GM21576 (cell line): ENCODE measurements around the gene GATA3.

ENCODE experiments used
- ATAC-seq: cut with Tn5 transposase; IDR thresholded peaks from one replicate; pipeline ENCODE4 v1.9.1; 2021; ENCODE audit warnings: mild to moderate bottlenecking, moderate library complexity; ENCODE audit not compliant: unreplicated experiment

GATA3 gene

DNA sequence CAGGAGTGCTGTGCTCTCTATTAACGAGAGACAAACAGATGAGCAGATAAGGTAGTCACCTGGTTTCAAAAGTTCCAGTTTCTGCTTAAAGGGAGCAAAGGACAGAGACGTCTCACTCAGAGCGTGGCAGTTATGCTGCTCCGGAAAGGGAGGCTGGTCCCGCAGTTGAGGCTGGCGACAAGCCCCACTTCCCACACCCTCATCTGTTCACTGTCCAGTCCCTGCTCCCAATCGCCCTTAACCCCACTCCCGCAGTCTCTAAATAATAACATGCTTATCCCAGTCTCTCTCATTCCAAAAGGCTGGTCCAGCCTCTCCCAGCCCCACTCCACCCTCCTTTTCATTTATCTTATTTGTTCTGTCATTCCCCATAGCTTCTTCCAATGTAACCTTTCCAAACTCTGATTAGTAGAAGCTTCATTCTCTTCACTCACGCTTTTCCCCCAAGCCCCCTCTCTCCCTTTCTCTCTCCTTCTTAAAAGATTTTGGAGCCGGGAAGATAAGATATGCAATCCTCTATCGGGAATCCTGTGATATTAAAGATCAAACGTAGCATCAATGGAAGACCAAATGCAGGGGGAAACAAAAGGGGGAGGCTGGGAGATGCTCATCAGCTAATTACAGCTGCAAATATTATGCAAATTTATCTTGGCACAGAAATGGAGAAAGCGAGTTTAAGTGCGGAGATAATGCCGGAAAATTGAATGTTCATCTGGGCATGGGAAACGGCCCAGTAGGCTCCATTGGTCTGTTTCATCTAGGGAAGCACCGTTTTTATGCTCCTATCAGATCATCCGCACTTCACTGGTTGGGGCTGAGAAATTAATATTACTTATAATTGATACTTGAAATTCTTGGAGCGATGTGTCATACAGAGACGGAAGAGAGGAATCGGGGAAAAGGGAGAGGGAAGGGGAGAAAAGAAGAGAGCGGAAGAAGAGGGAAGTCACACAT, 16.3 kb upstream of the GATA3 start:
- no peak for ATAC-seq

DNA sequence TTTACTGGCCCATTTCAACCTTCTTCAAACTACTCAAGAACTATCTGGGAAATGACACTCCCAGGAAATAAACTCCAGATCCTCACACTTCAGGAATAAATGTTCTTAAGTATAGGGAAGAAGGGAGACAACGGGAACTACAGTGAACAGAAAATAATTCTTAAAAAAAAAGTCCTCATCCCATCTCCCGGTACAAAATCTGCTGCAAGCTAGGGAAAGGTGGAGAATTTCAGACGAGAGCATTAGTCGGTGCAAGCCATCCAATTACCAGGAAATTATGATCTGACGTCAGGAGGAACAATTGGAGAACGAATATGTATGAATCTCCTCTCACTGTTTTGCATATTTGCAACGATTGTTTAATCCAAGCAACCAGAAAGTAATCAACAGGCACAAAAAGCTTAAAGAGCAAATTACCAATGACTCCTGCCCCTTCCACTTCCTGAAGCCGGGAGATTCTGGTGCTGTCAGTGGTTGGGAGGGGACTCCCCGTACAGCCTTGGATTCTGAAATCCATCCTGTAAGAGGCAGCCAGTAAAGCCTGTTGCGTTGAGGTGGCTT, 15.1 kb upstream of the GATA3 start:
- no peak for ATAC-seq

DNA sequence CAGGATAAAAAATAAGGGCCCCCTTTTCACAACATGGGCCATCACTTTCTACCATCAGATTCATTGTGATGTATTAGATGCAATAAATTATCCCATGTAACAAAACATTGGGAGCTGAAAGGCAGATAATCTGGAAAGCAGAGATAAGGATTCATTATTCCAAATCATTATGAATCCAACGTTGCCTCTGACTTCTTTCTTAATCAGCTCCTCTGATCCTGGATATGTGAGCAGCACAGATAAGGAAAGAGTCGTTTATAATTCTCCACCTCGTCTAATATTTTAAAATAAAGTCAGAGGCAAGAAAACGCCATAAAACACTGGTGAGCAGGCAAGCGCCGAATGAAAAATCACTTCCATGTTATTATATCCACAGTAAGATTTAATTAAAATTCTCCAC, 13.8 kb upstream of the GATA3 start:
- ATAC-seq, result no peak

DNA sequence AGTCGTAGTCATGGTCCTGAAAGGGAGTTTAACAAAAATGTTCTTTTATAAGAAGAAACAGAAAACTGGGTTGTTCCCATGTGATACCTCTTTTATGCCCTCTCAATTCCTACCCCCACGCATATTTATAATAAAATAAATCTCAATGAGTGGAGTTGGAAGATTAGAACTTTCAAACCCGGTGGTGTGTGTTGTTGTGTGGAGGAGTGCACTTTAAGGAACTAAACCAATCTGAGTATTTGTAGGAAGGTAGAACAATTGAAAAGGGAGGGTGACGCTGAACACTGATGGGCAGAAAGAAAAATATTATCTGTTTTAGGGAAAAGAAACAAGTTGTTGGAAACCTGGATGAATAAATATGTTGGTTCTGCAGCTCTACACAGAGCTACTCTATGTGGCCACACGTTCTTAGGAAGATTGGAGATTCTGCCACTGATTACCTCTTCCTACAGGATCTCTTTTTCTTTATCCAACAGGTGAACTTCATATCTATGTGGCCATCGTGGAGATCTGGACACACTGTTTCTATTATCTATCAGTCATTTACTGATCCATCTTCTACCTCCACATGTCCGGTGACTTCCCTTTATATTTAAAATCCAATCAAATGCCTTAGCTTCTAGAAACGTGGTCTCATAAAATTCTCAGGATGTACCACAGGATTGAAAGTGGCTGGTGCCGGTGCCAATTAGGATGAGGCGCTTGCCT, 13.1 kb upstream of the GATA3 start:
- no peak for ATAC-seq

DNA sequence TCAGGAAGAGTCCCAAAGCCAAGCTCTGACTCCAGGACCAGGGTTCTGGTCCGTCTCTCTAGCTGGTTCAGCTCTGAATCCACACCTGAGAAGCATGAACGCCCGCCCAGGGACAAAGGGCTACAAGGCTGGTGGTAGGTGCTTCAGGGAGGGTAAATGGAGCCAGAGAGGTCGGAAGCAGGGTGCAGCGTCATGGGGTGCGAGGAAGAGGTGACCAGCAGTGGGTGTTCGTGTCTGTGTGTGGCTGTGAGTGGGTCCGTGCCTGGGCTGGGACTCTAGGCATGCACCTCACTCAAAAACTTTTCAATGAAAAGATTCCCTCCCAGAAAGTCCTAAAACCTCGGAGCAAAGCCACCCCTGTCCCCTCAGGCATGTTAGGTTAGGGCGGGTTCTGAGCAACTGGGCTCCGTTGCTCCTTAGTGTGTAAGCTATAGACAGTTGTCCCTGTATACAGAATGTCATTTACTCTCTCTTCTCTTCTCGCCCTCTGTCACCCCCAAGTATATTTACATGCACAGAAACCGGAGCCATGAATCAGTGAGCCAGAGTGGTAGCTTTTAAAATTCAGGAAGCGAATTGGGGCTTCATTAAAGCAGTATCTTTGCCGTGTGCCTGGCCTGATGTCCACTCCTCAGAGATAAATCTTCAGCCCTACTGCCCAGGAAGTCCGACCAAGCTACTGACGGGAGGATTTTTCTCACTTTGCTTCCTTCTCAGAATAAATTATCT, 12.3 kb upstream of the GATA3 start:
- ATAC-seq, result no peak

DNA sequence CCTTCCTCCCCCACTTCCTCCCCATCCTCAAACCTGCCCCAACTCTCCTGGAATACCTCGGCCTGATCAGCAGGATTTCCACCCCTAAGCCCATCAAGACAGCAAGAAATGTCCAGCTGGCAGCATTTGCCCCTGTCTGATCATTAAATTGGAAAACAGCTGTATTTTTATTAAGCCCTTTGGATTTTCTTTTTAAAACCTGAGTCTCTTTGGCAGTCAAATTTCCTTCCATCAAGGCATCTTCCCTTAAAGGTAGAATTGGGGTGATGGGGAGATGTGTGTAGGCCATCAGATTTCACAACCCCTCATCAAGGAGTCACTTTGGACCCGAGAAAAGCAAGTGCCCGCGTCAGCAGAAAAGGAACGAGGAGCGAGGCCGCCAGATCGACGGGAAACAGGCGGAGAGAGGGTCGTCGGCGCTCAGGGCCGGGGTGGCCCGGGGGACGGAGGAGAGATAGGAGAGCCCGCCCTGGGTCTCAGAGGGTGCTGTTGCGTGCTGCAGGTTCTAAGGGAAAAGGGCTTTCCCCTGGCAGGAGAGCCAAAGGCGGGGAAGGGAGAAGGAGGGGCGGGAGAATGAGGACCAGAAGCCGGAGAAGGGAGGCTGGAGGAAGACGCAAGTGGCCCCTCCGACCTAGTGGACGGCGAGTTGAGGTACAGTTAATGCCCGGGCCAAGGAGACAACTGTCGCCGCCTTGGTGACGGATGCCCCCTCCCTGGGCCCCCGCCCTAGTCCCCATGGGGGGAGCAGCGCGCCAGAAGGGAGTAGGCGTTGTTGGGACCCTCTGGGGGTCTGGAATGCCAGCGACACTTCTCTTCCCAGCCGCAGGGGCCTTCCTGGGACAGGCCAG, 11.5 kb upstream of the GATA3 start:
- ATAC-seq, result no peak

DNA sequence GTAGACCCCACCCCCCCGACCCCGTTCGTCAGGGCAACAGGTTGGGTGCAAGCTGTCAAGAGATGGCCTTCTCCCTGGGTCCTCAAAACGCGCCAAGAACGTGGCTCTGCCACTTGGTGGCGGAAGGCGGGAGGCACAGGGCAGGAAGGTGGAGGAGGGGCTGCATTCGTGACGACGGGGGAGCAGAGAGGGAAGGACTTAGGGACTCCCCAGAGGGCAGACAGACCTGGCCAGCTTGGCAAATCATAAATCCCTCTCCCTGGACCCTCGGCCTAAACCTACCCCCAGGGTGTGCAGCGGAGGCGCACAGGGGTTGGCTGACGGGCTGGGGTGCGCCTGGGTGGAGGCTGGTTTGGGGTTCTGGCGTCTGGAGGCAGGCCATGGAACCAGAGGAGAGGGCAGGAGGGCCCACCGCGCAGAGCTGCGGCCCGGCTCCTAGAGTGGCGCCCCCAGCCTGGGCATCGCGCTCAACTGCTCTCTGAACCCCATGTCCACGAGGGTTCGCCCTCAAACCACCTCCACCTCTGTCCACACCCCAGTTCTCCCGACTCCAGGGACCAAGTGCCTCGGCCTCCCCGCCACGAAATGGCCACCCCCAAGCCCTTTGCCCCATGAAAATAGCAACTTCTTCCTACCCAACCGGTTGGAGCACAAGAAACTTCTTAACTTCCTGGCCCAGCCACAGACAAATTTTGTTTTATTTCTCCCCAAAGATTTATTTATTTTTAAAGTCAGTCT, 10.8 kb upstream of the GATA3 start:
- no peak for ATAC-seq

DNA sequence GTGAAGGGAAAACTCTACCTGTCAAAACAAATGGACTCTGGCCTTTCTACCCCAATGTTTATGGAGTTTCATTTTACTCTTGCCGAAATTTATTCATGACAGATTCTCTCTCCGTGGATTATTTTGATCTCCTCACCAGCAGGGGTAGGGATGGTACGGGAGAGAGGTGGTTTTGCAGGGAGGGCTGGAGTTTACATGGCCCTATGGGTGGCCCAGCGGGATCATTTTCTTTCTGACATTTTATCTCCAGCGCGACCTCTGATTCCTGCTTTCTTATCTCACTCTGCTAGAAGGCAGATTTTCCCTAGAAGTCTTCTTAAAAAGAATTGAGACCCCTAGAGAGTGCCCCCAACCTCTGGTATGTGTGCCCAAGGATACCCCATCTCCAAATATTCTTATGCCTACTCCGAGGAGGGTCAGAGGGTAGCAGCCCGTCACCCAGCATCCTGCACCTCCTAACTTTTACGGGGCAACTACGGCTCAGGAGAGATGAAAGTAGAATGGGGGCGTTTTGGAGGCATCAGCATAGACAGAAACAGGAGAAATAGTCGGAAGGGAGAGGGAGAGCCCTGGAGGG, 10.1 kb upstream of the GATA3 start:
- ATAC-seq, result no peak

DNA sequence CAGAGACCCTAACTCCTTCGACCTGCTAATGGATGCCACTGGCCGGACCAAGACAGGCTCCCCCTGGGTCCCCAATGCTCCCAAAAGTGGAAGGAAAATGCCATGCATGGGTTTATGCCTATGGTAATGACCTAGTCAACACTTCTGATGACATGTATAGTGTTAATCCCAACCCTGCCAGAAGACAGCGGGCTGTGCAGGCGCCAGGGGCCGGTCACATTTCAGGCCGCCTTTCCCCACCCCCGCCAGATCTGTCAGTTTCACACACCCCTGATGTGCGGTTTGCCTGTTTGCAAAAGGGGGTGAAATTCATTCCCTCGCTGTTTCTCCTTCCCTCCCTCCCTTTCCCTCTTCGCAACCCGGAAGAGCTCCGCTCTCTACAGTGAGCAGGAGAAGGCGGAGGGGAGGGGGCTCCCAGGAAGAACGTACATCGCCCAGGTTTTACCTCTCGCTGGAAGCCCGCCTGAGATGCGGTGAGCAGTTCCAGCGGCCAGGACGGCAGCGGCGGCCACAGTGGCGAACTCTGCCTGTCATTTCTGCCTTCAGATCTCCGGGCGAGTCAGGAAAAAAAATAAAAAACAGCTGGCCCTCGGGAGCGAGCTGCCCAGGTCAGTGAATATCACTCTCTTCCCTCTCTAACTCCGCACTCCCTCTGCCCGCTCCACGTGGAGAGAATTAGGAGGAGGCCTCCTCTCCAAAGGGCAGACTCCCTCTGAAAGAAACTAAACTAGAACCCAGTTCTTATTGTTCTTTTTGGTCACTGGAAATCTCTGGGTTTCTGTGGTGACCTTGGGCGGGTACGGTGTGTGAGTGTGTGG, 9.4 kb upstream of the GATA3 start:
- ATAC-seq, result no peak

DNA sequence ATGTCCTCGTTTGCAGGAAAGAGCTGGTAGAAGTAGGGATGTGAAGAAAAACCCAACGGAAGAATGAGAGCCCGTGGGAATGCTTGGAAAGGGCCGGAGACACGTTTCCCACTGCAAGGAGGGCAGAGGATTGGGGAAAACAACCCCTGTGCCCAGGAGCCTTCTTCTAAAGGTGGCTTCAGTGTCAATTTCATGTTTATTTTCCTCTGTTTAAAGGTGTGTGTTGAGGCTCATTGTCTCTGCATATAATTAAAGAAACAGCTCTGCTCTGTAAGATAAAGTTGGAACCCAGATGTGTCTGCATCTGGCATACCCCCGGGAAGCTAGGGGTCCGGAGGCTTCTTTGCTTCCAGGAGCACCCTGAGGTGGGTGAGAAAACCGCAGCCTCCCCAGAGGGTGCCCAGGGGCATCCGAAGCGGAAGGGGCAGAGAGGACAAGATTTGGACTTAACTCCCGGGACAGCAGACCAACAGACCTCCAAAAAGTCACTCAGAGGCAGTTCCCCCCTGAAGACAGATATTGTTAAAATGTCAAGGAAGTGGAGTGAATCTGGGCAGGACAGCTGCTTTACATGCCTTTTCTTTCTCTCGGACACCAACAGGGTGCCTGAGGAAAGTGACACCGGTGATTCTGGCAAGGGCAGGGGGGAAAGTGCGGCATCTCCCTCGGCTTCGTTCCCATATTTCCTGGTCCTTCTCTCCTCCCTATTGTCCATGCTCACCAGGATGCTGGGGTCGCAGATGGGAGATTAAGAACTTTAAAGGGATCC, 8.6 kb upstream of the GATA3 start:
- ATAC-seq, result no peak

DNA sequence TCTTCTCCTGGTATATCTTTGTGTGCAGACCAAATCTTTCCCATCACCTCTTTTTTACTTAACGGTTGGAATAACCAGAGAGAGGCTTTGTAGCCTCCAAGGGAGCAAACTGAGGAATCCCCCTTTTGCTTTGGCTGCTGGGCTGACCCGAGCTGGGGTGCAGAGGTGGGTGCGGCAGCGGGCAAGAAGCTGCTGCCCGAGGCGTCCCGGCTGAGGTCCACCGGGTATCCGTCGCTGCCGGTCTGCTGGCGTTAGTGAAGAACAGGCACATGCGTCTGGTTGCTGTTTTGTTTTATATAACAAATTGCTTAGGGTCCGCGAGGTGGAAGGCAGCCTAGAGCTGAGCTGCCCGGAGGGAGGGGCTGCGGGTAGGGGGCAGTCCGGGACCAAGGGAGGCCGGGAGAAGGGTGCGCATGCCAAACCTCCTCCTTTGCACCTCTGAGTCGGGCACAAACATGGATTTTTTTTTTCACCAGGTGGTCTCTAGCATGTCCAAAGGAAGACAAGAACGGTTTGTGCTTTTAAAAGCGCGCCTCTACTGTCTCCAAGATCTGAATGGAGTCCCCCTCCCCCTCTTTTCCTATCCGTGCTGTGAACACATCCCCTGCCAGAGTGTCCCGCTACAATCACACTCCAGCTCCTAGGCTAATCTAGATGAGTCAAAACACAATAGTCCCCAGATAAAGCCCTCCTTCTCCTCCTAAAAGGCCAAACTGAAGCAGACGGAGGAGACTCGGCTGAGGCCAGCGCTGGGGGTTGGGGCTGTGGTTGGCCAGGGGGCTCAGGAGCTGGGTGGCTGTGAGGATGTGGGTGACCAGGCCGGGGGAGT, 6.8 kb upstream of the GATA3 start:
- no peak for ATAC-seq

DNA sequence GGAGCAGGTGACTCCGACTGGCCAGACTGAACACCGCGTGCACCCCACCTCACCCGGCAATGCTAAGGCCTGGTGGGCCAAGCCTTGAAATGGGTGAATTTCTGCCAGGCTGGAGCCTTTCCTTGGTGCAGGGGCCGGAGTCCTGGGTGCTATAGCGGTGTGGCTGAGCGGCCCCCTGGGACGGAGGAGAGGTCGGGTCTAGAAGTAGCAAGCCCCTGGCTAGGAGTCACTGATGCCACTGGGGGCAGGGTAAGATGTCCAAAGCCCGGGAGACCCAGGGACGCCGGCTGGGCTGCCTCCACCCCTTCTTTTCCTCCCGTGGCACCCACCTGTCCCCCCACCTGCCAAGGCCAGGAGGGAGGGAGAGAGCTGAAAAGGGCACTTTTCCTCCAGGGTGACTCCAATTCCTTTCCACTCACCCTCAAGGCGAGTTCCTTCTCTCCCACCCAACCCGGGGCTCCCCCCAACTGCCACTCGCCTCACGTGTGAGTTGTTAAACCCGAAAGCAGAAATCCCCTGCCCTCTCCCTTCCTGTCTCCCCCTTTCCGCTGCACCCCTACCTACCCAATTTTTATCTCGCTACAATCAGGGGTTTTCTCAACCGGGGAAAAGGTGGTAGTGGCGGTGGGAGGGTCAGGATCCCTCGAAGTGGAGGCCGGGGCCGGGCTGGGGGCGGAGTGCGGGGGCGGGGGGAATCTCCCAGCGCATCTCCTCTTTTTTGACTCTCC, 6.0 kb upstream of the GATA3 start:
- ATAC-seq, result no peak

DNA sequence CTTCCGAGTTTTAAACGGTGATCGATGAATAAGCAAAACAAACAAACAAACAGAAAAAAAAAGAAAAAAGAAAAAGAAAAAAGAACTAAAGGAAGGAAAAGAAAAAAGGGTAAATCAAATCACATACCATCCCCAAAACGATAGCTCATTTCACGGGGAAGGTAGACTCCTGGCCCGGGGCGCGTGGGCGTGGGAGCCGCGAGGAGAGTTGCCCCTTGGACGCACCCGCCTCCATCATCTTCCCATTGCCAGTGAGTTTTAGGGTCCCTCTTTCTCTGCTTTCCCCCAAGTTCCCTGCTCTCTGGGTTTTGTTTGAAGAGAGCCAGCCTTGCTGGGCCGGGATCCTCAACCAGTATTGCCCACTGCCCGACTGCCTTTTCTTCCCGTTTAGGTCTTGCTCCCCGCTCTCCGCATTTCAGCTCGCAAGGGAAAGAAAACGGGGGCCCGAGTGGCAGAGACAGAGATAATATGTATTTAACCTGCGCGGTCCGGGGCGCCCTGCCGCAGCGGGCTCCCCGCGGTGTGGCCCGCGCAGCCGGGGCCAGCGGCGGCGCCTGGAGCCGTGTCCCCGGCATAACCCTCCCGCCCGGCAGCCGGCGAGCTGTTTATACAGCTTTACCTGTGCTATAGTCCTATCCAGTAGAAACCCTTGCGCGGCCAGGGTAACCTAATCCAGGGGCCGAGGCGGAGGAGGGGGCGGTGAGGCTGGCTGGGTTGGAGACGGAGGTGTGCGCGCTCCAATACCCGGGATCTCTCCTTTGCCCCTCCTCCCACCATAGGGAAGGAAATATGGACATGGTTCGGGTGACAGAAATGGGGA, 5.2 kb upstream of the GATA3 start:
- ATAC-seq, result no peak

DNA sequence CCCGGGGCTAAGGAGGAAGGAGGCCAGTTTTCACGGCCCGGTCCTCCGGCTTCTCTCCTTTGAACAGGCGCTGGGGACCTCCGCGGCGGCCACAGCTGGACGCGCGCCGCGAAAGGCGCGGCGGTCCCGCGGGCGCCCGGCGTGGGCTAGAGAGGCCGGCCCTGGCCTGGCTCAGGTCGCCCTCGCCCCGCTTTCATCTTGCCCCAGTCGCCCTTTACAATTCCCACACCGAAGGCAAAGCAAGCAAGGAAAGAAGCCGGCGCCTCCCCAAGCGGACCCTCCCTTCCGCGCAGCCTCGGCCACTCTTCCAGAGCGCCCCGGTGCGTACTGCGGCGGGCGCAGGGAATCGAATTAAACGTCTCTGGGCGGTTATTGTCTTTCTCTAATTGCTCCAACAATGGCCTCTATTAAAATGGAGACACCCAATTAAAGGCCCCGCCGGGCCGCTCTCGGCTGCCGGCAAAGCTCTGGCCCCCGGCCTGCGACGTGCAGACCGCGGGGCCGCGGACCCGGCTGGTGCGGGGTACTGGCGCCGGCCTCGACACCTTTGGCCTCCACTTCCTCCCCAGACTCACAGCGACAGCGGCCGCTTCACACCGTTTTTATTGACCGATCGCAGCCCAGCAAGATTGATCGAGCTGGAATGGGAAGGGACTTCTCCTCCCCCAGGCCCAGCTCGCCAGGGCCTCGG, 4.5 kb upstream of the GATA3 start:
- ATAC-seq, result no peak
